Upper lobe of left lung (tissue), 4 donors: ENCODE results near the gene SIK3.

Source experiments
- CTCF ChIP-seq, 6 experiments: fragments of 450-650 bp in 4 of 6; fragments of 200-600 bp in 2 of 6; sonication (generic) in 2 of 6; IDR thresholded peaks; one replicate each; pipeline ENCODE4 v1.5.1; 2016 to 2019; ENCODE audit warnings: antibody characterized with exemption in 6 of 6
- POLR2AphosphoS5 ChIP-seq, 2 donors: sonication (generic); formaldehyde crosslinking; IDR thresholded peaks; one replicate each; pipeline ENCODE4 v1.5.1; 2017; ENCODE audit warnings: antibody characterized with exemption in 2 of 2

DNA sequence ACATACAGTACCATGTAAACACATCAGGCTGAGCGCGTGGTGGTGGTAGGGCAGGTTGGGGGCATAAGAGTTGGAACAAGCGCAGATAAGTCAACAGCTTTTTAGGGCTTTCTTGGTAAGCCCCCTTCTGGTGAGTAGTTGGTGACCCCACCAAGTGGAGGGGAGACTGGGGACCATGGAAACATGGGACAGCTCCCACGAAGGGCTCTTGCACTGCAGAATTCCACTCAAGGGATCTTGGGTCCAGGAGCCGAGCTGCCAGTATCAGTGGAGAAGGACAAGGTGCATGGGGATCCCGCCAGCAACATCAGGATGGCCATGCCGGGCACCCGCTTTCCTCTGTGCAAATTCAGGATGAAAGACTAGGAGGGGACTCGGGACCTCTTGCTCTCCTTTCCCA is 254.6 kb downstream of the SIK3 start:
- TF ChIP-seq POLR2AphosphoS5 (IDR thresholded peaks at IDR 0.05) (no peak), CTCF (IDR thresholded peaks at IDR 0.05) (no peak)
